HG03039 (cell line): ENCODE measurements around the gene ASAP2.

Experiments
- ATAC-seq: cut with Tn5 transposase; IDR thresholded peaks from one replicate; pipeline ENCODE4 v1.9.1; 2021; ENCODE audit warnings: mild to moderate bottlenecking, moderate library complexity; ENCODE audit not compliant: unreplicated experiment

Gene ASAP2

DNA sequence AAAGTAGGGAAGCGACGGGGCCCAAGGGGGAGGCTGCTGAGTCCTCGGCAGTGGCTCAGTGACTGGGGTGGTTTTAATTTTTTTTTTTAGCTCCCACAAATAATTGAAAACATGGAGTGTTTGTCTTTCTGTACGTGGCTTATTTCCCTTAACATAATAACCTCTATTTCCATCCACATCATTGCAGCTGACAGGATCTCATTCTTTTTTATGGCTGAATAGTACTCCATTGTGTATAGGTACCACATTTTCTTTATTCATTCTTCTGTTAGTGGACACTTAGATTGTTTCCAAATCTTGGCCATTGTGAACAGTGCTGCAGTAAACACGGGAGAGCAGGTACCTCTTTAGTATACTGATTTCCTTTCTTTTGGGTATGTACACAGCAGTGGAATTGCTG lies 65.1 kb downstream of the ASAP2 start:
- ATAC-seq: no peak

GRCh38 chr2:9273486-9274130 lies 67.0 kb downstream of the ASAP2 start:
- no peak for ATAC-seq

DNA sequence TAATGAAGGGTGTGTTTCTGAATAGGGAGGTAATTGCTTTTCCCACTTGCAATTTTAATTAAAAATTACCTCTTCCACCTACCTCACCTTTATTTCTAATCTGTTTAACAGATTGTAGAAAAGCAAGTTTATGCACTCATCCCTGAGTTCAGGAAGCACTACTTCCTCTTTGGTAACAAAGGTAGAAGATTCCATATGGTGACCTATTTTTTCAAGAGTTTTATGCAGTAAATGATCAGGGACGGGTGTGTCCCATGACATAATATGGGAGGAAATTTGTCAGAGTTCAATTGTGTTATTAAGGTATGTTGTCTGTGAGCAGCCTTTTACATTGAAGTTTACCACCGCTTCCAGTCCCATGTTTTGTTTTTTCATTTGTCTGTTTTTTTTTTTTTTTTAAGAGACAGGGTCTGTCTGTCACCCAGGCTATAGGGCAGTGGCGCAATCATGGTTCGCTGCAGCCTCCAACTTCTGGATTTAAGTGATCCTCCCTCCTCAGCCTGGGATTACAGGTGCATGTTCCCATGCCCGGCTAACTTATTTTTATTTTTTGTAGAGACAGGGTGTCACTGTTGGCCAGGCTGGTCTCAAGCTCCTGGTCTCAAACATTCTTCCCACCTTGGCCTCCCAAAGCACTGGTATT lies 68.2 kb downstream of the ASAP2 start:
- ATAC-seq: no peak

DNA sequence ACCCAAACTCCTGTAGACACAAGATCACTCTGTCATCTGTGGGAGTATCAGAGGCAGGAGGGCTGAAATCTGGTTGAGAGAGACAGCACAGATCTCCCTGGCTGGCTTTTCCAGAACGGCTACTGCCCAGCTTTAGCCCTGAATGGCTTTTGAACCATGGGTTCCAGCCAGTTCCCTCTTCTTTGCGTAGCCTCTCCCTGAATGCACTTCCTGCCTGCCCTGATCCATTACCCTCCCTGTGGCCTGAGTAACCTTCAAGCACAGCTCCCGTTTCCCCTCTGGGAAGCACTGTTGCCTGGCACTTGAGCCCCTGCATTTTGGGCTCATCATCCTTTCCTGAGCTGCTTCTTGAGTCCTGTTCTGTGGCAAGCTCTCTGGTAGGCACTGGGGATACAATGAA lies 68.8 kb downstream of the ASAP2 start:
- ATAC-seq: no peak

GRCh38 chr2:9276074-9276473 lies 69.5 kb downstream of the ASAP2 start:
- no peak for ATAC-seq

- ATAC-seq: no peak
Measured at GRCh38 chr2:9276901-9277451, 70.4 kb downstream of the ASAP2 start.

GRCh38 chr2:9278439-9278838 lies 71.8 kb downstream of the ASAP2 start:
- no peak for ATAC-seq

DNA sequence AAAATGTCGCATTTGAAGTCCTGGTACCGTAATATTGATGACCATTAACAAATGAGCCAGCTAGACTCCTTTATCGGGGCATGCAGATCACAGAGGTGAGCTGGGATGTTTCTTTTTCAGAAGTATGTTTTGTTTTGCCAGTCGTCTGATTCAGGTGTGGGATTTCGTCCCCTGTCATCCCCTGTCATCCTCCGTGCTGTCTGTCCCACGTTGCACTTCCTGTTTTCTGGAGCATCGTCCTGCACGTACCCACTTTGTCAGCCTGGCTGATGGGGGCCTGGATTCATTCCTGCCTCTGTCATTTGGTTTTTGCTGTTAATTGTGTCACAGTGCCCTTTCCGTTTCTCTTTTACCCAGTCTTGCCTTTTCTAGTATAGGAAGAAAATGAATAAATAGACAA lies 72.8 kb downstream of the ASAP2 start:
- ATAC-seq: no peak

DNA sequence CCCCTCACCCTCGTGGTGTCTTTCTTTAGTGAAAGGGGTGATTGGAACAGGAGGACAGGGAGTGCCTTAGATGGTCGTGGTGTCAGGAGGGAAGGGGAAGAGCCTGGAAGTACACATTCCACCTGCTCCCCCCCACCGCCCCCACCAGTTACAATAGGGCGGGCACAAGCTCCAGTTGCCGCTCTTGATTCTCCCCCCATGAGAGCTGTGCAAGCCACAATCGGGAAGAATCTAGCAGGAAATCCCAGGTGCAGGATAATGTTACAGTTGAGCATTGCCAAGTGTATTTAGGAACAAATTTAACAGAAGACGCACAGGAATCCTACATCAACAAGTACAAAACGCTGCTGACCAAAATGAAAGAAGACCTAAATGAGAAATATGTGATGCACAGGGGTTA lies 73.6 kb downstream of the ASAP2 start:
- no peak for ATAC-seq

- no peak for ATAC-seq
Measured at GRCh38 chr2:9281145-9281544, 74.5 kb downstream of the ASAP2 start.

- ATAC-seq: no peak
Measured at GRCh38 chr2:9282128-9283112, 75.8 kb downstream of the ASAP2 start.

GRCh38 chr2:9284521-9285297 lies 78.1 kb downstream of the ASAP2 start:
- ATAC-seq: no peak

GRCh38 chr2:9285385-9285920 lies 78.8 kb downstream of the ASAP2 start:
- no peak for ATAC-seq

DNA sequence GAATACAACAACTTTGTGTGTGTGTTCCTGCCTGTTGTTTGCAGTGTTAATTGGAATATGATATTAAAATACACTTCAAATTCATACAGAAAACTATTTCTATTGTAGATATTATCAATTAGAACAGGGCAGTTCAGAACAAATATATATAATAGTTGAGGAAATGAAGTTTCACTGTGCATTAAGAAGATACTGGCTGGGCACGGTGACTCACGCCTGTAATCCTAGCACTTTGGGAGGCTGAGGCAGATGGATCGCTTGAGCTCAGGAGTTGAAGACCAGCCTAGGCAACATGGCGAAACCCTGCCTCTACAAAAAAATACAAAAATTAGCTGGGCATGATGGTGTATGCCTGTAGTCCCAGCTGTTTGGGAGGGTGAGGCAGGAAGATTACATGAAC lies 79.3 kb downstream of the ASAP2 start:
- ATAC-seq: no peak

GRCh38 chr2:9286554-9287399 lies 80.2 kb downstream of the ASAP2 start:
- ATAC-seq: no peak

DNA sequence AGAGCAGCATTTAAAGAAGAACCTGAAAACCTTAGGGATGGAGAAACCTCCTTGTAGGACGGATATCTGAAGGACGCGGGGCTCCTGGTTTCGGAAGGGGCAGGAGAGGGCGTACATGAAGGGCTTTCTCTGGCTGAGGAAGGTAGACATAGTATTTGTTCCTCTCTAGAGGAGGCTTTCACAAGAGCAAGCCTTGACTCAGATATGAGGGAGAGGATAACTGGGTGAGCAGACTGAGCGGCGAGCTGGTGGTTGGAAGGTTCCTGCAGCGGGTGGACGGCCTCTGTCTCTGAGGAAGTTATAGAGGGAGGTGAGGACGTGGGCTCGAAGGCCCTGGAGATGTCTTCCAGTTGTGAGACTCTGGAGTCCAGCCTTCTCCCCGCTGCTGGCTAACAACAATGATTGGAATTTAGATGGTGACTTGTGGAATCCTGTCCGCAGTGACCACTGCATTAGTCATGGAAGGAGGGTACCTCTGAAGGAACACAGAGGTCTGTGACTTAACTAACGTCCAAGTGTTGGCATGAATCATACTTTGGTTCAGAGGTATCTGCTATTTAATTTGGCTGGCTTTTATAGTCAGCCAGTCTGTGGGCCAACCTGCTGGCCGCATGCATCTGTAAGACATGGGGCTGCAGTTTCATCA lies 80.9 kb downstream of the ASAP2 start:
- no peak for ATAC-seq

- ATAC-seq: no peak
Measured at GRCh38 chr2:9288233-9288632, 81.6 kb downstream of the ASAP2 start.

DNA sequence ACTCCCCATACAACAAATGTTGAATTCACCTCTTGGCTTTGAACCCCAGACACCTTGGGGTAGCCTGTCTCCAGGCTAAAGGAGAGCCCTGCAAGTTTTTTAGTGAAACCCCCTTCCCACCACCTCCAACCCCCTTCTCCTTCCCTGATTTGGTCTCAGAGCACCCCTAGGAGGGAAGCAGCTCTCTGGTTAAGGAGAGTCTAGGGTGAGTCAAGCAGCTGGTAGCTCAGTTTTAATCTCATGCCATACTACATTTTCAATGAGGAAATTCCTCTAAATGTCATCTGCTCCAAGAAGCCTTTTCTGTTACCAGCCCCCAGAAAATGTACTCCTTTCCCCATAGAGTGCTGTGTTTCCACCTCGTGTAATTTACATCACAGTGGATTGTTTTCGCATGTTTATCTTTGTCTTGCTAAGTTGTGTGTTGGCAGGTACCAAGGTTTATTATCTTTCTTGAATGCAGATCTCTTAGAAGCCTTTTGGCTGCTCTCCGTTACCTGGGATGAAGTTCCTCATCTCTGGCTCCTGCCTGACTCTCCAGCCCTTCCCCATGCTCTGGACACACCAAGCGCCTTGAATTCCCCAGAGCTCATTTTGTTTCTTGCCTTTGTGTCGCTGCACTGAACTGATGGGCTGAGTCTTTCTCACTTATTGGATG lies 82.2 kb downstream of the ASAP2 start:
- ATAC-seq: no peak
